ENCODE measurements around the gene PDE3B. TPM values are rescaled to one million over a fixed set of nuclear protein-coding genes. Genes with fewer than 3 reads are reported as not detected.

PDE3B gene
- total RNA-seq, 1 experiment from 2014 or later: 6.7 TPM

DNA sequence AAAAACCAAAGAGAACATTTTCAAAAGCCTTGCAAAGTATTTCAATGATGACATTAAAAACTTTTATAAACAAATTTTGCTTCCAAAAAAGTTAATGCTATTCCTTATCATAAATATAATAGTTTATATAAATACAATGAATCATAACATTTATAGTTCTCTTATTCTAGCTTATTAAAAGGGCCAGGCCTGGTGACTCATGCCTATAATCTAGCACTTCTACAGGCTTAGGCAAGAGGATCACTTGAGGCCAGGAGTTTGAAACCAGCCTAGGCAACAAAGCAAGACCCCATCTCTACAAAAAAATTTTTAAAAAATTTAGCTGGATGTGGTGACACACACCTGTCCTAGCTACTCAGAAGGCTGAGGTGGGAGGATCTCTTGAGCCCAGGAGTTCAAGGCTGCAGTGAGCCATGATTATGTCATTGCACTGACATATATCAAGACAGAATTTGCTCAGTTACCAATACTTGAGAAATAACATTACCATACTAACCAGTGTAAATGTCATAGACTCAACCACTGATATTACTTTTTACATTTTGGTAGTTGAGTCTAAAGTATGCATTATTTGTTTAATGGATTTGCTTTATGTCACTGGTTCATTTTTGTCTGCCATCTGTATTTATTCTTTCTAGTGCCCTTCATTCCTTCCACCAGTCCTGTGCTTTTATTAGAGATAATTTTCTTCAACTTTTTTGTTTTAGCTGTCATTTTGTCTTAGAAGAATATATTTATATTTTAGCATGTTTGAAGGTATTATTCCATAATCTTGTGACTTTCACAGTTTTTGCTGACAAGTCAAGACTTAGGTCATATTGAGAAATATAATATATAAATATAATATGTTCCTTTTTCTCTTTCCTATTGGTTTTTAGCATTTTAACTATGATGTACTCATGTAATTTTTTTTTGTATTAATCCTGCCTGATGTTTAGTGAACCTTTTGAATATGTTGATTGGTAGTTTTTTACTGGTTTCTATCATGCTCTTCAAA, 192.2 kb downstream of the PDE3B start:
- ATAC-seq: no peak
- CTCF ChIA-PET: no interaction called here

More for the DNA sequence above, 192.2 kb downstream of the PDE3B start:
- Histone ChIP-seq H3K4me1 (ENCODE audit: control insufficient read depth in 1 of 2, insufficient read depth in 2 of 2, low read length in 2 of 2) (no peaks in the 10 kb centered on the region), H3K36me3 (ENCODE audit: control insufficient read depth in 1 of 2, insufficient read depth in 2 of 2, low read length in 2 of 2) (no peaks in the 10 kb centered on the region), H3K79me2 (ENCODE audit: insufficient read depth, low read length) (no peaks in the 10 kb centered on the region), H3K4me2 (ENCODE audit: low read length) (no peak overlapping the region), H2AFZ (ENCODE audit: low read depth, low read length, poor library complexity, severe bottlenecking) (no peak overlapping the region), H4K20me1 (ENCODE audit: insufficient read depth) (no peaks in the 10 kb centered on the region), H3K27ac (ENCODE audit: low read depth, low read length) (no peak overlapping the region), H3K27me3 (ENCODE audit: insufficient read depth, low read length) (no peaks in the 10 kb centered on the region), H3K9me3 (ENCODE audit: control insufficient read depth in 1 of 2, insufficient read depth in 1 of 2, low read depth in 1 of 2, low read length in 2 of 2) (no peaks in the 10 kb centered on the region), H3K9ac (ENCODE audit: low read length) (no peak overlapping the region), H3K4me3 (replicated peaks in 1 of 2; ENCODE audit: low read depth in 1 of 2, low read length in 2 of 2) (no peak overlapping the region), H3K9me2 (ENCODE audit: insufficient read depth) (no peaks in the 10 kb centered on the region)
- TF ChIP-seq CEBPB (IDR thresholded peaks at IDR 0.05; ENCODE audit: low read depth): no peak
- no peak for TF ChIP-seq ZNF274 (IDR thresholded peaks at IDR 0.05; ENCODE audit: low read depth, low read length)
- TF ChIP-seq SP1 (IDR thresholded peaks at IDR 0.05; ENCODE audit: low read depth): no peak
- no peak for TF ChIP-seq CTCF (IDR thresholded peaks at IDR 0.05 in 2 of 3, conservative IDR thresholded peaks at IDR 0.05 in 1 of 3; ENCODE audit: borderline replicate concordance in 1 of 3, insufficient read depth in 1 of 3, low read depth in 2 of 3, low read length in 2 of 3)
- TF ChIP-seq EZH2 (IDR thresholded peaks at IDR 0.05): no peak
- no peak for TF ChIP-seq POLR2AphosphoS5 (IDR thresholded peaks at IDR 0.05; ENCODE audit: low read depth, low read length)
- no peak for TF ChIP-seq REST (IDR thresholded peaks at IDR 0.05; ENCODE audit: low read depth)
- no peak for TF ChIP-seq SRF (IDR thresholded peaks at IDR 0.05; ENCODE audit: low read depth)
- TF ChIP-seq SIN3A (IDR thresholded peaks at IDR 0.05; ENCODE audit: low read depth): no peak
- TF ChIP-seq MAX (IDR thresholded peaks at IDR 0.05): no peak
- no peak for TF ChIP-seq ZBTB33 (IDR thresholded peaks at IDR 0.05; ENCODE audit: extremely low read depth, insufficient replicate concordance, low read length)
- TF ChIP-seq TCF7L2 (IDR thresholded peaks at IDR 0.05; ENCODE audit: borderline replicate concordance, extremely low read depth, insufficient read depth, insufficient read length): no peak
- no peak for TF ChIP-seq RAD21 (IDR thresholded peaks at IDR 0.05; ENCODE audit: low read depth)
- TF ChIP-seq ZFX (IDR thresholded peaks at IDR 0.05): no peak
- TF ChIP-seq FOSL1 (IDR thresholded peaks at IDR 0.05; ENCODE audit: low read depth): no peak
- TF ChIP-seq ATF3 (IDR thresholded peaks at IDR 0.05): no peak
- TF ChIP-seq ELF1 (IDR thresholded peaks at IDR 0.05; ENCODE audit: borderline replicate concordance, low read depth): no peak
- no peak for TF ChIP-seq EGR1 (IDR thresholded peaks at IDR 0.05; ENCODE audit: low read depth)
- ChIA-PET RAD21 (ENCODE audit: low non-redundant PET in 1 of 2, low total read pairs in 2 of 2, uncharacterized antibody in 2 of 2, unreplicated experiment in 2 of 2) (no interaction called here), POLR2A (no interaction called here)
- intact Hi-C loops (cut with micrococcal nuclease): no loop called here
- DNase-seq (ENCODE audit: low read depth, low spot score): no peak
- no TSS peak for BruUV-seq (replicated peaks)
